SJSA1 (cell line): ENCODE results near the gene JAKMIP1. TPM values are rescaled to one million over a fixed set of nuclear protein-coding genes. Genes with fewer than 3 reads are reported as not detected.

ENCODE experiments used
- DNase-seq, 2 experiments: peaks; one replicate each; pipeline ENCODE4 v3.0.0-alpha.2; 2015 to 2020; ENCODE audit warnings: low spot score in 2 of 2, low read depth in 1 of 2
- H3K27ac ChIP-seq: fragments of 250-450 bp; sonication (Bioruptor Pico); 2 replicates; pipeline ENCODE4 v1.5.1; 2020; ENCODE audit warnings: mild to moderate bottlenecking, moderate library complexity
- H3K27me3 ChIP-seq: fragments of 250-450 bp; sonication (Bioruptor Pico); replicated peaks from 2 replicates; pipeline ENCODE4 v1.5.1; 2020; ENCODE audit warnings: mild to moderate bottlenecking, moderate library complexity
- H3K36me3 ChIP-seq: fragments of 250-450 bp; sonication (Bioruptor Pico); 2 replicates; pipeline ENCODE4 v1.5.1; 2020; ENCODE audit warnings: mild to moderate bottlenecking
- H3K4me1 ChIP-seq: fragments of 250-450 bp; sonication (Bioruptor Pico); replicated peaks from 2 replicates; pipeline ENCODE4 v1.6.1; 2021; ENCODE audit warnings: mild to moderate bottlenecking
- H3K4me3 ChIP-seq: fragments of 250-450 bp; sonication (Bioruptor Pico); 2 replicates; pipeline ENCODE4 v1.5.1; 2020; ENCODE audit warnings: mild to moderate bottlenecking
- H3K9me3 ChIP-seq: fragments of 250-450 bp; sonication (Bioruptor Pico); replicated peaks from 2 replicates; pipeline ENCODE4 v1.5.1; 2020; ENCODE audit warnings: mild to moderate bottlenecking
- total RNA-seq: library from RNA; depleted of rRNA; stranded (reverse); fragments of >200 nt; shearing (Covaris generic); gene quantifications from 2 replicates; pipeline ENCODE4 v1.2.3, GENCODE V29; 2014; rRNA removed

The JAKMIP1 gene
- not detected in 2 replicates for total RNA-seq

- Histone ChIP-seq H3K27me3 (peaks cover 5% of the 10 kb centered on the region; the same call in 1 of the 2 replicates), H3K27ac (no peak within 1 kb of the TSS), H3K9me3 (no peaks in the 10 kb centered on the region), H3K4me3 (no peak within 1 kb of the TSS), H3K4me1 (0 out of 2 replicates have a peak, but pooled peaks cover 3% of the 10 kb centered on the region), H3K36me3 (no peaks in the 10 kb centered on the region)
- peak; percentile 11 to 50 for DNase-seq
Observed at GRCh38 chr4:6200011-6200921, at the start of gene JAKMIP1. Gene JAKMIP1, minus strand, starts transcription at chr4:6200549. Its CDS starts 87,699 bp downstream, at chr4:6112850.

- Histone ChIP-seq H3K4me3 (no peak overlapping the region), H3K27ac (no peak overlapping the region), H3K36me3 (no peaks in the 10 kb centered on the region), H3K4me1 (no peaks in the 10 kb centered on the region), H3K27me3 (no peaks in the 10 kb centered on the region), H3K9me3 (no peaks in the 10 kb centered on the region)
- no peak for DNase-seq
Observed at GRCh38 chr4:6248394-6248793, 48.0 kb upstream of the JAKMIP1 start.

- Histone ChIP-seq H3K36me3 (no peaks in the 10 kb centered on the region), H3K9me3 (no peaks in the 10 kb centered on the region), H3K27me3 (no peaks in the 10 kb centered on the region), H3K4me1 (no peaks in the 10 kb centered on the region), H3K4me3 (no peak overlapping the region), H3K27ac (no peak overlapping the region)
- no peak for DNase-seq
Observed at GRCh38 chr4:6246170-6246634, 45.9 kb upstream of the JAKMIP1 start.

DNA sequence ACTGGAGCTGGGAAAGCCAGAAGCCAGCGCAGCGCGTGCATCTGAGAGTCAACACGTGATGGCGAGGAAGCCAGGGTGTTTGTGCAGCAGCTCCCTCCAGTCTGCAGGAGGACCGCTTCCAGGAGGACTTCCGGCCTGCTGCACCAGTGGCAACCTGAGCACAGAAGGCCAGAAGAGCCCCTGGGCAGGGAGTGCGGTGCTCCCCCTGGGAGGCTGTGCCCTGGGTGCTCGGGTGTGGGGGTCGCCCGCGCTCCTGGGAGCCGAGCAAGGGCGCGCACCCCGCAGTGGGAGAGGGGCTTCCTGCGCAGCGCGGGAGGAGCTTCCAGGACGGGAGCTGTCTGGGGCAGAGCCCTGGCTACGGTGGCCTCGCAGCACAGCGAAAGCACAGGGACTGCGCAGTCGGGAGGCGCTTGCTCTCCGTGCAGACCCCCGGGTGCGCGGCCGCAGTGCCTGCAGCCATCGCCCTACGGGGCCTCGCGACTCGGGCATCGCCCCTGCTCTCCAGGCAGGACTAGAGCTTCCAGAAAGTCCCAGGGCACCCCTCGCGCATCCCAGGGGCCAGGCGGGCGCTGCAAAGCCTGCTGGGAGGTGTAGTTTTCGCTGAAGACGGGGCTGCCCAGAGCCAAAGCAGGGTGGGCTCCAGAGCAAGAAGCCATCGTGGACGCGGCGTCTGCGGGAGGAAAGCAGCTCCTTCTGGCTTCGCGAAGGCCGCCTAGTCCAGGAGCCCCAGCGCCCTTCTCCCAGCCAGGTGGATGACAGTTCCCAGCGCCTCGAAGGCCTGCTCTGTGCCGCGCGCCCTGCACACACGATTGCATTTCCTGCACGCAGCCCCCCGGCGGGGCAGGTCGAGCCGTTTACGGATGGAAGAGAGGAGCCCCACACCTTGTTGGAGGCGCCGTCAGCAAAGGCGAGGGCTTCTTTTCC lies 45.2 kb upstream of the JAKMIP1 start:
- Histone ChIP-seq H3K4me3 (no peak overlapping the region), H3K4me1 (no peaks in the 10 kb centered on the region), H3K27ac (no peak overlapping the region), H3K27me3 (no peaks in the 10 kb centered on the region), H3K36me3 (no peaks in the 10 kb centered on the region), H3K9me3 (no peaks in the 10 kb centered on the region)
- DNase-seq = no peak

GRCh38 chr4:6242271-6243029 lies 42.1 kb upstream of the JAKMIP1 start:
- Histone ChIP-seq H3K4me1 (no peaks in the 10 kb centered on the region), H3K9me3 (no peaks in the 10 kb centered on the region), H3K27ac (no peak overlapping the region), H3K36me3 (no peaks in the 10 kb centered on the region), H3K4me3 (no peak overlapping the region), H3K27me3 (no peaks in the 10 kb centered on the region)
- no peak for DNase-seq

DNA sequence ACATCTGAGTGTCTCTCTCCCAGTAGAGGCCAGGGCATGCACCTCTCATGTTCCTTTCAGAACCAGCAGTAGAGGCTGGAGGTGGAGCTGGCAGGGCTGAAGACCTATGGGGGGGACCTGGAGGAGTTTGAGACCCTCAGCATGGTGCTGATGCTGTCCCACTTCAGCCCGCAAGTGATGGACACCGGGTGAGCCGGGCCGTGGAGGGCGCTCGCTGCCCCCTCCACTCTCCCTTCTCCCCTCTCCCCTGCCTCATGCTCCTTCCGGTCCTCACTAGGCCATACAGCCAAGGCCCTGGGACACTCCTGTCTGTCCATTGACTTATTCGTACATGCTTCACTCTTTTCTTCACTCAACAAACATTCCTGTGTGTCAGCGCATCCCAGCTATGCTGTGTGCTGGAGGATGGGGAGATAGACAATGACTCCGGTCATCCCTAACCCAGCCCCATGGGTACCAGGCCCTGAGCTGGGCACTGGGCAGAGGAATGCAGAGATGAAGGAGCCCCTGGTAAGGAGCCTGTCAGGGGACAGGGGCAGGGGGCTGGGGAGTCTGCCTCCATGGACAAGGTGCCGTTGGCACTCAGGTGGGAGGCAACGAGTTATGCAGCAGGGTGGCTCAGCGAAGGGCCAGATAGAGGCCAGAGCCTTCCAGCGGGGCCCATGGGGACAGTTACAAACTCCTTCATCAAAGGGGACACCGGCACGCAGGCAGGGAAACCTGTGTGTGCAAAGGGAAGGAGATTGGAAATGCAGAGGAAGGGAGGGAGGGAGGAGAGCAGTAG lies 40.9 kb upstream of the JAKMIP1 start:
- Histone ChIP-seq H3K36me3 (no peaks in the 10 kb centered on the region), H3K4me3 (no peak overlapping the region), H3K9me3 (no peaks in the 10 kb centered on the region), H3K27ac (no peak overlapping the region), H3K4me1 (no peaks in the 10 kb centered on the region), H3K27me3 (no peaks in the 10 kb centered on the region)
- DNase-seq = no peak

GRCh38 chr4:6239968-6240367 lies 39.6 kb upstream of the JAKMIP1 start:
- no peaks in the 10 kb centered on the region for H3K27me3 ChIP-seq
- DNase-seq = no peak

GRCh38 chr4:6239486-6239885 lies 39.1 kb upstream of the JAKMIP1 start:
- Histone ChIP-seq H3K4me1 (no peaks in the 10 kb centered on the region), H3K36me3 (no peaks in the 10 kb centered on the region), H3K27me3 (no peaks in the 10 kb centered on the region), H3K4me3 (no peak overlapping the region), H3K27ac (no peak overlapping the region), H3K9me3 (no peaks in the 10 kb centered on the region)
- DNase-seq = no peak

More at GRCh38 chr4:6239968-6240367, 39.6 kb upstream of the JAKMIP1 start:
- no peaks in the 10 kb centered on the region for H3K4me1 ChIP-seq
- H3K36me3 ChIP-seq = no peaks in the 10 kb centered on the region
- H3K9me3 ChIP-seq = no peaks in the 10 kb centered on the region
- H3K4me3 ChIP-seq = no peak overlapping the region
- no peak overlapping the region for H3K27ac ChIP-seq

DNA sequence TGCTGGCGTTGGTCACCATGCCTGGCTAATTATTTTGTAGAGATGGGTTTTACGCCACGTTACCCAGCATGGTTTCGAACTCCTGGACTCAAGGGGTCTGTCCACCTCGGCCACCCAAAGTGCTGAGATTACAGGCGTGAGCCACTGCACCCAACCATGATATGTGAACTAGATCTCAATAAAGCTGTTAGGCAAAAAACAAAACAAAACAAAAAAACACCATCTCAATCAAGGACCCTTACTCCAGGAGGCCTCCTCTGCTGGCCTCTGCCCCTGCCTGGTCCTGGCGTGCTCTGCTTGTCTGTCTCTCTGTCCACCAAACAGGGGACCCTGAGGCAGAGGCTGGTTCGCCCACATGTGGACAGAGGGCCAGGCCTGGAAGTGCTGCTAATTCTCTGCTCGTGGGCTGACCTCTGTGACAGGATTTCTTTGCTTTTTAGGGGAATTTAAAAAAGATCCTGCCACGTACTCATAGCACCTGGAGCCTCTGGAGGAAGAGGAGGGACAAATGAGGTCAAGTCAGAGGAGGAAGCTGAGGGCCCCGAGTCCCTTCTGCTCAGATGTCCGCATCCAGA lies 36.6 kb upstream of the JAKMIP1 start:
- Histone ChIP-seq H3K27me3 (no peaks in the 10 kb centered on the region), H3K9me3 (no peaks in the 10 kb centered on the region), H3K27ac (no peak overlapping the region), H3K4me1 (no peaks in the 10 kb centered on the region), H3K4me3 (no peak overlapping the region), H3K36me3 (no peaks in the 10 kb centered on the region)
- no peak for DNase-seq

DNA sequence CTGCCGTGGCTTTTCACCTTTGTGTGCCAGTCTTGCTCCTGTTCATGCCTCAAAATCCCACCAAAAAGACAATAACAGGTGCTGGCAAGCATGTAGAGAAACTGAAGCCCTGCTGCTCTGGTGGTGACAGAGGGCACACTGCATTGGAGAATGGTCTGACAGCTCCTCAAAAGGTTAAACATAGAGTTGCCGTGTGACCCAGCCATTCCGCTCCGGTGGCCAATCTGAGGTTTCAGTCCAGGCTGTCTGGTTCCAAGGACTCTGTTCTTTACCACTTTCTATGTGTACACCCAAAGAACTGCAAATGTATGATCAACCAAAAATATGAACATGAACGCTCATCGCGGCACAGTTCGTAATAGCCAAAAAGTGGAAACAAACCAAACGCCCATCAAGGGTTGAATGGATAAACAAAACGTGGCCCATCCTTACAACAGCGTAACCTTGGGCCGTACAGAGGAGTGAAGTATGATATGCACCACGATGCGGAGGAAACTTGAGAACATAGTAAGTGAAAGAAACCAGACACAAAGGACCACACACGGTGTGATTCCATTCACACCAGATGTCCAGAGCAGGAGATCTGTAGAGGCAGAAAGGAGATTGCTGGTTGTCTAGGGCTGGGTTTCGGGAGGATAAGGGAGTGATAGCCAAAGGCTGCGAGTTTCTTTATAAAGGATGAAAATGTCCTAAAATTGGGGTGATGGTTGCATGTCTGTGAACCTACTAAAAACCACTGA lies 35.7 kb upstream of the JAKMIP1 start:
- Histone ChIP-seq H3K4me3 (no peak overlapping the region), H3K27ac (no peak overlapping the region), H3K9me3 (no peaks in the 10 kb centered on the region), H3K4me1 (no peaks in the 10 kb centered on the region), H3K36me3 (no peaks in the 10 kb centered on the region), H3K27me3 (no peaks in the 10 kb centered on the region)
- peak in 1 of 2 experiments; percentile 4 for DNase-seq

DNA sequence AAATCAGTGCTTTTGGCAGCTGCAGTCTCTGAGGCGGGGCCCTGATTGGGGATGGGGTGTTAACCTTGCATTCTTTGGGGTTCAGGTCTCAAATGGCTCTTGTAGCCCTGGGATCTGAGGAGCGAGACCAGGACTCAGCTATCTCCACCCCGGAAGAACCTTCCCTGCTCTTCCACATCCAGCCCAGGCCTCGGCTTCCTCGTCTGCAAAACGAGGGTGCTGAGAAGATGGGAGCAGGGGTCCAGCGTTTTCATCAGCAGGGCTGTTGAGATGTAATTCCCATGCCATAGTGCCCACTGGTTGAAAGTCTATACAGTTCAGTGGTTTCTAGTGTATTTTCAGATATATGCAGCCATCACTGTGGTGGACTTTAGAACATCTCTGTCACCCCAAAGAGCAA lies 34.7 kb upstream of the JAKMIP1 start:
- Histone ChIP-seq H3K4me1 (no peaks in the 10 kb centered on the region), H3K9me3 (no peaks in the 10 kb centered on the region), H3K36me3 (no peaks in the 10 kb centered on the region), H3K27ac (no peak overlapping the region), H3K27me3 (no peaks in the 10 kb centered on the region), H3K4me3 (no peak overlapping the region)
- no peak for DNase-seq

DNA sequence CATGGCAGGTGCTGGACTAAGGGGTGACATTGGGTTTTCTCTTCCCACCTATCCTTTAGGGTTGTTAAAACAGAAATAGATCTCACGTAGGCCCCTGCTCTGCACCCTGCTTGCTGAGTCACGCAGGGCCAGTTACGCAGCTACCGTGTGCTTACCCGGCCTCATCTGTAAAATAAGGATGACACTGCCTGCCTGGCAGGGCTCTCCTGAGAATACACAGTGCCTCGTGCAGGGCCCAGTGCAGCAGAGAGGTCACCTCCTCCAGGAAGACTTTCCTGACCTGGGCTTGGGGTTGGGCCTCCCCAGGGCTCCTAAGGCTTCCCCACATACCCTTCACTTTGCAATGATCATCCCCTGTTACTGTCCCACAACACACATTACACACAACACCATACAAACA lies 33.6 kb upstream of the JAKMIP1 start:
- no peak for DNase-seq
- no peaks in the 10 kb centered on the region for H3K9me3 ChIP-seq
- no peaks in the 10 kb centered on the region for H3K4me1 ChIP-seq
- no peak overlapping the region for H3K27ac ChIP-seq
- no peaks in the 10 kb centered on the region for H3K36me3 ChIP-seq
- no peak overlapping the region for H3K4me3 ChIP-seq
- H3K27me3 ChIP-seq = no peaks in the 10 kb centered on the region
